ENCODE measurements around the gene MLXIP. TPM values are rescaled to one million over a fixed set of nuclear protein-coding genes. Genes with fewer than 3 reads are reported as not detected.
A peak's percentile ranks its signal among the peaks of the same experiment; 100 is the strongest.

Gene MLXIP
- total and polyA plus RNA-seq, 2 of the 8 experiments (the other 6 are each of a cell fraction or from before 2014, with no cell fraction given), result 5.5 to 40.5 TPM

DNA sequence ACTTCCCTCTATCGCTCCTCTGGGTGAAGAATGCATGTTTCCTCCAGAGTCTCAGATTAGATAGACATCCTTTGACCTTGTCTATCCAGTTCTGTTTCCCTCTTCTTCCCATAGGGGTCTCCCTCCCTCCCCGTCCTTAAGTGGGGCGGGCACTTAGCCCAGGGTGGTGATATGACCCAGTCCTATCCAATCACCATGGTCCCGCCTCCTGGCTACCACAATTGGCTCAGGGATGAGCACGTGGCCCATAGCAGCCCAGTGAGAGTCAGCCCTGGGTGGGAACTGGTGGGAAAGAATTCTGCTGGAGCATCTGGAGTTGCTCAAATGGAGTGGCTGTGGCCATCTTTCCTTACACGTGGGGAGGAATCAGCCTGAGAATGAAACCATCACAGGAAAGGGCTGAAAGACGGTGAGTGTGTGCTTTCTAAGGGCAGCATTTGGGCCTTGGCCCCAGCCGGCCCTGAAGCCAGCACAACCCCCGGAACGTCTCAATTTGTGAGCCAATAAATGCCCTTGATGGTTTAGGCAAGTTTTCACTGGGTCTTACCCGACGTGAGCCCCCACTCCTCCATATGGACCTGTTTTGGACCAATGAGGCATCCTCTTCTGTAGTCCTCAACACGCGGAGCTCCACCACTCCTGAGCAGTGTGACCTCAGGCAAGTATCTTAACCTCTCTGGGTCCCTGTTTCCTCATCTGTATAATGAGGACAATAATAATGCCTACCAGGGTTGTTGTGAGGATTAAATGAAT is 14.4 kb upstream of the MLXIP start (continued):
- TF ChIP-seq SRF (IDR thresholded peaks at IDR 0.05; ENCODE audit: low read depth, low read length) (no peak), EGR1 (IDR thresholded peaks at IDR 0.05; ENCODE audit: borderline replicate concordance, low read depth, low read length) (no peak), JUN (IDR thresholded peaks at IDR 0.05; ENCODE audit: low read depth, low read length) (no peak), POLR2A (IDR thresholded peaks at IDR 0.05; ENCODE audit: control extremely low read depth in 1 of 2, low read depth in 2 of 2, low read length in 2 of 2) (peak in 1 of 2 experiments; percentile 27; a peak in 1 of 3 replicates), BRCA1 (IDR thresholded peaks at IDR 0.05; ENCODE audit: low read depth, low read length) (no peak), NRF1 (IDR thresholded peaks at IDR 0.05; ENCODE audit: low read depth, low read length) (no peak), ZNF274 (IDR thresholded peaks at IDR 0.05; ENCODE audit: borderline replicate concordance, extremely low read depth, low read length) (no peak), EZH2 (IDR thresholded peaks at IDR 0.05; ENCODE audit: low read depth, low read length, severe bottlenecking) (no peak), CHD1 (IDR thresholded peaks at IDR 0.05; ENCODE audit: low read depth, low read length) (no peak), CBX5 (IDR thresholded peaks at IDR 0.05; ENCODE audit: low read depth, low read length) (no peak)
- TF ChIP-seq, protein P1, sequence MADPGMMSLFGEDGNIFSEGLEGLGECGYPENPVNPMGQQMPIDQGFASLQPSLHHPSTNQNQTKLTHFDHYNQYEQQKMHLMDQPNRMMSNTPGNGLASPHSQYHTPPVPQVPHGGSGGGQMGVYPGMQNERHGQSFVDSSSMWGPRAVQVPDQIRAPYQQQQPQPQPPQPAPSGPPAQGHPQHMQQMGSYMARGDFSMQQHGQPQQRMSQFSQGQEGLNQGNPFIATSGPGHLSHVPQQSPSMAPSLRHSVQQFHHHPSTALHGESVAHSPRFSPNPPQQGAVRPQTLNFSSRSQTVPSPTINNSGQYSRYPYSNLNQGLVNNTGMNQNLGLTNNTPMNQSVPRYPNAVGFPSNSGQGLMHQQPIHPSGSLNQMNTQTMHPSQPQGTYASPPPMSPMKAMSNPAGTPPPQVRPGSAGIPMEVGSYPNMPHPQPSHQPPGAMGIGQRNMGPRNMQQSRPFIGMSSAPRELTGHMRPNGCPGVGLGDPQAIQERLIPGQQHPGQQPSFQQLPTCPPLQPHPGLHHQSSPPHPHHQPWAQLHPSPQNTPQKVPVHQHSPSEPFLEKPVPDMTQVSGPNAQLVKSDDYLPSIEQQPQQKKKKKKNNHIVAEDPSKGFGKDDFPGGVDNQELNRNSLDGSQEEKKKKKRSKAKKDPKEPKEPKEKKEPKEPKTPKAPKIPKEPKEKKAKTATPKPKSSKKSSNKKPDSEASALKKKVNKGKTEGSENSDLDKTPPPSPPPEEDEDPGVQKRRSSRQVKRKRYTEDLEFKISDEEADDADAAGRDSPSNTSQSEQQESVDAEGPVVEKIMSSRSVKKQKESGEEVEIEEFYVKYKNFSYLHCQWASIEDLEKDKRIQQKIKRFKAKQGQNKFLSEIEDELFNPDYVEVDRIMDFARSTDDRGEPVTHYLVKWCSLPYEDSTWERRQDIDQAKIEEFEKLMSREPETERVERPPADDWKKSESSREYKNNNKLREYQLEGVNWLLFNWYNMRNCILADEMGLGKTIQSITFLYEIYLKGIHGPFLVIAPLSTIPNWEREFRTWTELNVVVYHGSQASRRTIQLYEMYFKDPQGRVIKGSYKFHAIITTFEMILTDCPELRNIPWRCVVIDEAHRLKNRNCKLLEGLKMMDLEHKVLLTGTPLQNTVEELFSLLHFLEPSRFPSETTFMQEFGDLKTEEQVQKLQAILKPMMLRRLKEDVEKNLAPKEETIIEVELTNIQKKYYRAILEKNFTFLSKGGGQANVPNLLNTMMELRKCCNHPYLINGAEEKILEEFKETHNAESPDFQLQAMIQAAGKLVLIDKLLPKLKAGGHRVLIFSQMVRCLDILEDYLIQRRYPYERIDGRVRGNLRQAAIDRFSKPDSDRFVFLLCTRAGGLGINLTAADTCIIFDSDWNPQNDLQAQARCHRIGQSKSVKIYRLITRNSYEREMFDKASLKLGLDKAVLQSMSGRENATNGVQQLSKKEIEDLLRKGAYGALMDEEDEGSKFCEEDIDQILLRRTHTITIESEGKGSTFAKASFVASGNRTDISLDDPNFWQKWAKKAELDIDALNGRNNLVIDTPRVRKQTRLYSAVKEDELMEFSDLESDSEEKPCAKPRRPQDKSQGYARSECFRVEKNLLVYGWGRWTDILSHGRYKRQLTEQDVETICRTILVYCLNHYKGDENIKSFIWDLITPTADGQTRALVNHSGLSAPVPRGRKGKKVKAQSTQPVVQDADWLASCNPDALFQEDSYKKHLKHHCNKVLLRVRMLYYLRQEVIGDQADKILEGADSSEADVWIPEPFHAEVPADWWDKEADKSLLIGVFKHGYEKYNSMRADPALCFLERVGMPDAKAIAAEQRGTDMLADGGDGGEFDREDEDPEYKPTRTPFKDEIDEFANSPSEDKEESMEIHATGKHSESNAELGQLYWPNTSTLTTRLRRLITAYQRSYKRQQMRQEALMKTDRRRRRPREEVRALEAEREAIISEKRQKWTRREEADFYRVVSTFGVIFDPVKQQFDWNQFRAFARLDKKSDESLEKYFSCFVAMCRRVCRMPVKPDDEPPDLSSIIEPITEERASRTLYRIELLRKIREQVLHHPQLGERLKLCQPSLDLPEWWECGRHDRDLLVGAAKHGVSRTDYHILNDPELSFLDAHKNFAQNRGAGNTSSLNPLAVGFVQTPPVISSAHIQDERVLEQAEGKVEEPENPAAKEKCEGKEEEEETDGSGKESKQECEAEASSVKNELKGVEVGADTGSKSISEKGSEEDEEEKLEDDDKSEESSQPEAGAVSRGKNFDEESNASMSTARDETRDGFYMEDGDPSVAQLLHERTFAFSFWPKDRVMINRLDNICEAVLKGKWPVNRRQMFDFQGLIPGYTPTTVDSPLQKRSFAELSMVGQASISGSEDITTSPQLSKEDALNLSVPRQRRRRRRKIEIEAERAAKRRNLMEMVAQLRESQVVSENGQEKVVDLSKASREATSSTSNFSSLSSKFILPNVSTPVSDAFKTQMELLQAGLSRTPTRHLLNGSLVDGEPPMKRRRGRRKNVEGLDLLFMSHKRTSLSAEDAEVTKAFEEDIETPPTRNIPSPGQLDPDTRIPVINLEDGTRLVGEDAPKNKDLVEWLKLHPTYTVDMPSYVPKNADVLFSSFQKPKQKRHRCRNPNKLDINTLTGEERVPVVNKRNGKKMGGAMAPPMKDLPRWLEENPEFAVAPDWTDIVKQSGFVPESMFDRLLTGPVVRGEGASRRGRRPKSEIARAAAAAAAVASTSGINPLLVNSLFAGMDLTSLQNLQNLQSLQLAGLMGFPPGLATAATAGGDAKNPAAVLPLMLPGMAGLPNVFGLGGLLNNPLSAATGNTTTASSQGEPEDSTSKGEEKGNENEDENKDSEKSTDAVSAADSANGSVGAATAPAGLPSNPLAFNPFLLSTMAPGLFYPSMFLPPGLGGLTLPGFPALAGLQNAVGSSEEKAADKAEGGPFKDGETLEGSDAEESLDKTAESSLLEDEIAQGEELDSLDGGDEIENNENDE (IDR thresholded peaks at IDR 0.05; ENCODE audit: insufficient replicate concordance, low read length), result no peak
